Lower leg skin (tissue), 4 donors: ENCODE results near the gene LEO1. TPM values are rescaled to one million over a fixed set of nuclear protein-coding genes. Genes with fewer than 3 reads are reported as not detected.

Experiments used
- DNase-seq, 2 donors: peaks; one replicate each; pipeline ENCODE4 v3.0.0-alpha.2; 2019; ENCODE audit warnings: low spot score in 2 of 2
- H3K4me3 ChIP-seq: fragments of 200-600 bp; sonication (generic); 2 replicates; pipeline ENCODE4 v1.5.1; 2017; ENCODE audit warnings: mild to moderate bottlenecking, low read depth; ENCODE audit not compliant: poor library complexity, severe bottlenecking
- CTCF ChIP-seq, 3 donors: fragments of 450-650 bp; IDR thresholded peaks; one replicate each; pipeline ENCODE4 v1.5.1; 2016; ENCODE audit warnings: antibody characterized with exemption in 3 of 3, mild to moderate bottlenecking in 3 of 3, moderate library complexity in 2 of 3
- POLR2A ChIP-seq, 2 donors: fragments of 450-650 bp; IDR thresholded peaks; one replicate each; pipeline ENCODE4 v1.6.1; 2016 to 2017; ENCODE audit warnings: antibody characterized with exemption in 2 of 2, mild to moderate bottlenecking in 1 of 2, moderate library complexity in 1 of 2
- WGBS, 2 donors: methylation state at CpG; one replicate each; pipeline ENCODE4 v1.1.5; 2018; 5-methylcytosine and 5-hydroxymethylcytosine counted together
- intact Hi-C: fragments of 100-400 bp; cut with DNase I; formaldehyde crosslinking; loops from one replicate; pipeline ENCODE4 v1.15.0; 2023; ENCODE audit warnings: low total_unique reads
- total RNA-seq, 4 donors: library from RNA; depleted of rRNA; stranded (reverse); fragments of >200 nt; gene quantifications; one replicate each; pipeline ENCODE4 v1.1.0, GENCODE V29; 2016

Gene LEO1
- total RNA-seq, 4 donors from 2014 or later: 18.5 to 23.8 (median 20.8) TPM

DNA sequence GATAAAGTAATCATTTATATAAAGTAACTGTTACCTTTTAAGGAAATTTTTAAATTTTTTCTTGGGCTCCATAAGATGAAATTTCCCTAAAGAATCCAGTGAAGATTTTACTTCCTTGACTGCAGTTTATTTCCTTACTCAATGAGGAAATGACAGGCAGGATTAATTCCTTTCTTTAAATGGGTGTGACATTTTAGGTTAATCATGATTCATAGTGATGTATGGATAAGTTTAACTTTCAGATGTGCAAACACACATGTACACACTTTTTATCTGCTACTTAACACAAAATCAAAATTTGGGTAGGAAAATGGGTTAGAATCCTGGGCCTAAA lies 11.2 kb upstream of the LEO1 start:
- no peak for TF ChIP-seq POLR2A (IDR thresholded peaks at IDR 0.05)
- DNase-seq: no peak
- H3K4me3 ChIP-seq: no peak overlapping the region
- intact Hi-C loops: loop anchor here (5.0 kb wide), 1 partner anchor 160 kb away; no protein-coding TSS in a partner anchor

DNA sequence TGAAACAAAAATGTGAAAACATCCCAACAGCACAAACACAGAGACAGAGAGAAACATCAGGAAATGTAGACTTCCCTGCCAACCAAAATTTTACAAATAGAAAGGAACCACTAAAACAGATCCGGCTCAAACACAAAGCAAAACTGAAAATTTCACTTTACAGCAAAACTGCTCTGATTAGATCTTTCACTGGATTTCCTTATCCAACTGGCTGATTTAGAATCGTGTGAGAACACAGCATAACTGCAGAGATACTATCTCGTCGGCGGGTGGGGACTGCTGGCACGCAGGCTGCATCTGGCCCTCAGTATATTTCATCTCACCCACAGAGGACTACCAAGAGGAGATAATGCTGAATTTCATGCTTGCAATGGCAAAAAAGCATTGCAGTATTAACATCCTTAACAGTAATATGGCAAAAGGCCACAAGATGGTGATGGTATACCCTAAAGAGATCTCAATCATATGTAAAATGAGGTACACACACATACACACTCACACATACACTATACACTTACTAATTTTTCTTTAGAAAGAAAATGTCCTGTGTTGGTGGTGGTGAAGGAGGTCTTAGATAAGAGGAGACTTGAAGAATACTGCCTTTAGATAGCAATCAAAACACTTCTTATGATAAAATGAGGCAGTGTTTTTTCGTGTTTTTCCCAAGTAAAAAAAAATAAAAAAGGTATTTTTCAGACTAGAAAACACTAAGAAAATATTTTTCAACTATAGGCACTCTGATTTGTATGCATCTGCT lies 10.6 kb upstream of the LEO1 start:
- TF ChIP-seq CTCF (IDR thresholded peaks at IDR 0.05) (no peak), POLR2A (IDR thresholded peaks at IDR 0.05) (no peak)
- H3K4me3 ChIP-seq: no peak overlapping the region
- DNase-seq: no peak
- 7 to 8% methylated on average over 7 of the region's 7 CpGs for WGBS, 2 donors
- intact Hi-C loops: loop anchor here (5.0 kb wide), 1 partner anchor 160 kb away; no protein-coding TSS in a partner anchor

GRCh38 chr15:51973775-51974174 lies 2.2 kb upstream of the LEO1 start:
- DNase-seq: no peak
- no peak overlapping the region for H3K4me3 ChIP-seq
- TF ChIP-seq CTCF (IDR thresholded peaks at IDR 0.05): no peak
- TF ChIP-seq POLR2A (IDR thresholded peaks at IDR 0.05): no peak
- WGBS, 2 donors: 94 to 96% methylated on average over 4 of the region's 4 CpGs
- intact Hi-C loops: no loop called here

DNA sequence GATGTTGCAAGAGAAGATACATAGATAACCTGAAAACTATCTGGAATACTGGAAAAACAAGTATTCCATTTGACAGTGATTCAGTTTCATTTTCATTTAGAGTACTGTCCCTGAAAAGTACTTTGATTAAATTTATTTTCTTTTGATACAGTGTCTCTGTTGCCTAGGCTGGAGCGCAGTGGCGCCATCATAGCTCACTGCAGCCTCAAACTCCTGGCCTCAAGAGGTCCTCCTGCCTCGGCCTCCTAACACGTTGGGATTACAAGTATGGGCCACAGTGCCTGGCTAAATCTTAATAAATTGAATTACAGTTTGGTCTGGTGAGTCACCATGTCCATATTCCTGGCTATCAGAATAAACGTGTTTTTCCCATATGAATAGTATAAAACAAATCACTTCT lies 1.6 kb upstream of the LEO1 start:
- no peak for DNase-seq
- no peak overlapping the region for H3K4me3 ChIP-seq
- intact Hi-C loops: no loop called here
- no peak for TF ChIP-seq POLR2A (IDR thresholded peaks at IDR 0.05)
- no peak for TF ChIP-seq CTCF (IDR thresholded peaks at IDR 0.05)
- WGBS, 2 donors: 65 to 86% methylated on average over 5 of the region's 5 CpGs

DNA sequence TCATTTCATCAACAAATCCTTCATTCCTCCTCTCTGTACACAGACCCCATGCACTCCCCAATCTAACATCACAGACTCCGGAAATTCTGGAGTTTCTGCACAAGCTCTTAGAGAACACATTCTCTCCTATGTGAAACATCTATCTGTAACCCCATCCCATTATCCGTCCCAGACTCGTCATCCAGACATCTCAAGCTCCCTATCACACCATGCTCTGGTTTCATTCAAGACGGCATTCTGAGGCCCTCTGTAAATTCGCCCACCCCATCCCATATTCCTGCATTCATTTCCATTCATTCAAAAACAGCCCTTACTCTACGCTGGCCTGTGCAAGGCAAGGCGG lies 575 bp downstream of the LEO1 start:
- intact Hi-C loops: no loop called here
- 0 to 1% methylated on average over 7 of the region's 7 CpGs for WGBS, 2 donors
- no peak for DNase-seq
- peak overlapping the region; percentile 78 for H3K4me3 ChIP-seq
- TF ChIP-seq CTCF (IDR thresholded peaks at IDR 0.05) (no peak), POLR2A (IDR thresholded peaks at IDR 0.05) (no peak)

- 72 to 78% methylated on average over 4 of the region's 4 CpGs for WGBS, 2 donors
- no peak for DNase-seq
- no peak for TF ChIP-seq CTCF (IDR thresholded peaks at IDR 0.05)
- TF ChIP-seq POLR2A (IDR thresholded peaks at IDR 0.05): no peak
- intact Hi-C loops: no loop called here
- H3K4me3 ChIP-seq: no peak overlapping the region
These were observed 1.3 kb downstream of the LEO1 start for GRCh38 chr15:51970132-51970817.
